Thymus (tissue), 11 donors: ENCODE results near the gene GPRIN1. TPM values are rescaled to one million over a fixed set of nuclear protein-coding genes. Genes with fewer than 3 reads are reported as not detected.
A peak's percentile ranks its signal among the peaks of the same experiment; 100 is the strongest.

Experiments used
- DNase-seq, 9 donors: peaks; one replicate each; pipeline ENCODE4 v3.0.0-alpha.2; 2013; ENCODE audit warnings: low spot score in 9 of 9, low read depth in 6 of 9, missing footprints in 1 of 9
- H3K27ac ChIP-seq, 2 donors: one replicate each; pipeline ENCODE4 v1.5.1; 2013; ENCODE audit warnings: control low read depth in 1 of 2, low read depth in 1 of 2, low read length in 1 of 2, mild to moderate bottlenecking in 1 of 2, moderate library complexity in 1 of 2
- H3K27me3 ChIP-seq, 2 donors: one replicate each; pipeline ENCODE4 v1.5.1; 2013; ENCODE audit warnings: low read length in 1 of 2; ENCODE audit not compliant: control insufficient read depth in 2 of 2, insufficient read depth in 1 of 2
- H3K36me3 ChIP-seq, 2 donors: one replicate each; pipeline ENCODE4 v1.5.1; 2013; ENCODE audit warnings: low read length in 1 of 2, mild to moderate bottlenecking in 1 of 2, moderate library complexity in 1 of 2; ENCODE audit not compliant: control insufficient read depth in 2 of 2, insufficient read depth in 2 of 2
- H3K4me1 ChIP-seq, 2 donors: one replicate each; pipeline ENCODE4 v1.5.1; 2013; ENCODE audit warnings: low read length in 2 of 2; ENCODE audit not compliant: control insufficient read depth in 2 of 2, insufficient read depth in 2 of 2
- H3K4me3 ChIP-seq, 2 donors: one replicate each; pipeline ENCODE4 v1.5.1; 2013; ENCODE audit warnings: low read length in 2 of 2, control low read depth in 1 of 2, mild to moderate bottlenecking in 1 of 2
- H3K9me3 ChIP-seq, 2 donors: one replicate each; pipeline ENCODE4 v1.5.1; 2013; ENCODE audit warnings: low read length in 1 of 2, mild to moderate bottlenecking in 1 of 2; ENCODE audit not compliant: control insufficient read depth in 2 of 2, insufficient read depth in 1 of 2
- WGBS: extraction: QIAGEN DNeasy Blood & Tissue Kit; methylation state at CpG from one replicate; pipeline ENCODE4 v1.1.7; 2013; 5-methylcytosine and 5-hydroxymethylcytosine counted together
- polyA plus RNA-seq: library from polyadenylated mRNA; stranded (reverse); fragments of 200-250 nt; gene quantifications from one replicate; pipeline ENCODE4 v1.2.3, GENCODE V29; 2013
- total RNA-seq: library from RNA; stranded (reverse); fragments of 120-200 nt; gene quantifications from one replicate; pipeline ENCODE4 v1.2.4, GENCODE V29; 2013
- donor health status: healthy.

The GPRIN1 gene
- total and polyA plus RNA-seq, 2 donors: 0.82 to 2.7 TPM

DNA sequence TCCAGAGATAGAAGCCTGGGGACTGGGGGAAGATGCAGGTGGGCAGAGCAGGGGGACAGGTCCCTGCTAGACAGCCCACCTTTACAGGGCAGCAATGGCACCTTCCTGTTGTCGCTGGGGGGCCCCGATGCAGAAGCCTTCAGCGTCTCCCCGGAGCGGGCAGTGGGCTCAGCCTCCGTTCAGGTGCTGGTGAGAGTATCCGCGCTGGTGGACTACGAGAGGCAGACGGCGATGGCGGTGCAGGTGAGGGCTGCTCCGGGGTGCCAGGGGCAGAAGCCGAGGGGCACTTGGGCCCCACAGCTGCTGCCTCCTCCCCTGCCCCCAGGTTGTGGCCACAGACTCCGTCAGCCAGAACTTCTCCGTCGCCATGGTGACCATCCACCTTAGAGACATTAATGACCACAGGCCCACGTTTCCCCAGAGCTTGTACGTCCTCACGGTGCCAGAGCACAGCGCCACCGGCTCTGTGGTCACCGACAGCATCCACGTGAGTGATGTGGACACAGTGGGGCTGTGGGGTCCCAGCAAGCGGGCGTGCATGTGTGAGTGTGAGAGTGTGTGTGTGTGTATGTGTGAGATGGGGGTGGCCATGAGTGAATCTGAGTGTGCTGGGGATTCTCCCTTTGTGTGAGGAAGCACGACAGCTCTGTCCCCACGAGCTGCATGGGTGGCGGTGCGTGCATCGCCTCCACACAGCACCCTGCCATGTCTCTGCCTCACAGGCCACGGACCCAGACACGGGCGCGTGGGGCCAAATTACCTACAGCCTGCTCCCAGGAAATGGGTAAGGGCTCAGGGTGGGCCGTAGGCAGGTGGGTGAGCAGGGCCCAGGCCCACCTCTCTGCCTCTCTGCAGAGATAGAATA, 32.4 kb downstream of the GPRIN1 start:
- Histone ChIP-seq H3K4me1 (no peaks in the 10 kb centered on the region), H3K27ac (no peak overlapping the region), H3K27me3 (peaks cover 0 to 13% of the 10 kb centered on the region in 2 donors), H3K36me3 (no peaks in the 10 kb centered on the region), H3K9me3 (no peaks in the 10 kb centered on the region), H3K4me3 (no peak overlapping the region)
- 91% methylated on average over 36 of the region's 36 CpGs for WGBS
- DNase-seq: no peak

GRCh38 chr5:176575488-176576422, 34.2 kb downstream of the GPRIN1 start:
- 96% methylated on average over 37 of the region's 37 CpGs for WGBS
- Histone ChIP-seq H3K4me1 (no peaks in the 10 kb centered on the region), H3K36me3 (no peaks in the 10 kb centered on the region), H3K27me3 (peaks cover 0 to 15% of the 10 kb centered on the region in 2 donors), H3K27ac (no peak overlapping the region), H3K9me3 (no peaks in the 10 kb centered on the region), H3K4me3 (no peak overlapping the region)
- no peak for DNase-seq

DNA sequence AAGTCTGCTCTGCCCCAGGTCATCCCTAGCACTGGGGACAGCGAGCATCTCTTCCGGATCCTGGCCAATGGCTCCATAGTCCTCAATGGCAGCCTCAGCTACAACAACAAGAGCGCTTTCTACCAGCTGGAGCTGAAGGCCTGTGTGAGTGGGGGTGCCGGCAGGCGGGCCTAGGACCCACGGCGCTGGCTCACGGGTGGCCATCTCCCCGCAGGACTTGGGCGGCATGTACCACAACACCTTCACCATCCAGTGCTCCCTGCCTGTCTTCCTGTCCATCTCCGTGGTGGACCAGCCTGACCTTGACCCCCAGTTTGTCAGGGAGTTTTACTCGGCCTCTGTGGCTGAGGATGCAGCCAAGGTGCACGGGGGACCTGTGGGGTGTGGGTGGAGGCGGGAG, 34.9 kb downstream of the GPRIN1 start:
- no peak overlapping the region for H3K27ac ChIP-seq
- no peak for DNase-seq
- WGBS: 95% methylated on average over 14 of the region's 14 CpGs
- H3K4me1 ChIP-seq: no peaks in the 10 kb centered on the region
- peaks cover 0 to 15% of the 10 kb centered on the region in 2 donors for H3K27me3 ChIP-seq
- H3K4me3 ChIP-seq: no peak overlapping the region
- H3K9me3 ChIP-seq: no peaks in the 10 kb centered on the region
- no peaks in the 10 kb centered on the region for H3K36me3 ChIP-seq

DNA sequence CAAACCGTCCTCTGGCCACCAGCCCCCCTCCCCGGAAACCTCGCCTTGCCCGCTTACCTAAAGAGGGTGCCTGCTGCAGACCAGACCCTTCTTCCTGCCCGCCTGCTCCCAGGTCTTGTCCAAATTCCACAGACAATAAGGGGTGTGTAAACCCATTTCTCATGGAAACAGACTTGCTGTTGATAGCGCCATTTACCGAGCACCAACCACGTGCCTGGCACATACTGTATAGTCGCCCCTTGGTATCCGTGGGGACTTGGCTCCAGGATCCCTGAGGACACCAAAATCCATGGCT, 35.7 kb downstream of the GPRIN1 start:
- Histone ChIP-seq H3K4me3 (no peak overlapping the region), H3K27me3 (peaks cover 0 to 12% of the 10 kb centered on the region in 2 donors)
- WGBS: 58% methylated on average over 10 of the region's 10 CpGs

DNA sequence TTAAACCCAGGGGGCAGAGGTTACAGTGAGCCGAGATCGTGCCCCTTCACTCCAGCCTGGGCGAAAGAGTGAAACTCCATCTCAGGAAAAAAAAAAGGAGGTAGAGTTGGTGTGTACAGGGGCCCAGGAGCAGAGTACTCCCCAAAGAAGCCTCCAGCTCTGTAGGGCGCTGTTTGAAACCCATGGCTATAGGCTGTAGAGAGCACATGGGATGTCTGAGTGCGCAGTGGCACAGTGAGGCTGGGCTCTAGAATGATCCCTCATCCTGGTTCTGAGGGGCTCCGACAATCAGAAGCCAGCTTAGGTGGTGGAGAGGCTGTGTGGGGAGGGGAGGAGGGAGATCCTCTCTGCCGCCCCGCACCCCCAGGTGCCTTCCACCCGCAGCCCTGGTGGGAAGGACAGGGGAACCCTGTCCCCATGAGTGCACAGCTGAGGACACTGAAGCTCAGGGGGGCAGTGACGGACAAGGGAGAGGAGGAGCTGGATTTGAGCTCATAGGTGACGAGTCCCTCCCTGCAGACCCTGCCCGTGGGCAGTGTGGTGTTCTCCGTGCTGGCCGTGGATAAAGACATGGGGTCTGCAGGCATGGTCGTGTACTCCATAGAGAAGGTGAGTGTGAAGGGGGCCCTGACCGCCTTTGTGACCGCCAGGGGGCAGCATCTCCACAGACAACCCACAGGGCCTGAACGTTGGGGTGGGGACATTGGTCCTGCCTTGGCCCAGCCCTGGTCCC, 36.2 kb downstream of the GPRIN1 start:
- Histone ChIP-seq H3K27me3 (peaks cover 0 to 12% of the 10 kb centered on the region in 2 donors), H3K4me1 (no peaks in the 10 kb centered on the region), H3K36me3 (no peaks in the 10 kb centered on the region), H3K9me3 (no peaks in the 10 kb centered on the region), H3K27ac (no peak overlapping the region), H3K4me3 (no peak overlapping the region)
- DNase-seq: peak in 7 of 9 donors; percentile 14 to 72 (median 49)
- 49% methylated on average over 18 of the region's 18 CpGs for WGBS

More for the DNA sequence above, 35.7 kb downstream of the GPRIN1 start:
- DNase-seq: no peak
- no peaks in the 10 kb centered on the region for H3K36me3 ChIP-seq
- no peaks in the 10 kb centered on the region for H3K9me3 ChIP-seq
- H3K4me1 ChIP-seq: no peaks in the 10 kb centered on the region
- no peak overlapping the region for H3K27ac ChIP-seq

DNA sequence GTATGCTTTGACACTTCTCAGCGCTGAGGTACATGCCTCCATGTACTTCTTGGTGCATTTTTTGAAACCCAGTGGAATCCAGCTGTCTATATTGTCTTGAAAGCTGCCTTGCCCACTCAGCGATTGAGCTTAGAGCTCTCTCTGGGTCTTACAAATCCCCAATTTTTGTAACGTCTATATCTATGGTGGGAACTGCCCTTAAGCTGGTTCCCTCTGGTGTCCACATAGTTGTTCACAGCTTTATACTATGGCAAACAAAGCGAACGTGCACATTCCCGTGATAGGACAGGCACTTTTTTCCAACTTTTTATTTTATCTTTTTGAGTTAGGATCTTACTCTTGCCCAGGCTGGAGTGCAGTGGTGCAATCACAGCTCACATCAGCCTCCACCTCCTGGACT, 39.9 kb downstream of the GPRIN1 start:
- H3K27ac ChIP-seq: no peak overlapping the region
- peaks cover 0 to 12% of the 10 kb centered on the region in 2 donors for H3K27me3 ChIP-seq
- no peaks in the 10 kb centered on the region for H3K4me1 ChIP-seq
- H3K36me3 ChIP-seq: no peaks in the 10 kb centered on the region
- H3K4me3 ChIP-seq: no peak overlapping the region
- no peaks in the 10 kb centered on the region for H3K9me3 ChIP-seq
- 64% methylated on average over 6 of the region's 6 CpGs for WGBS
- no peak for DNase-seq

- Histone ChIP-seq H3K36me3 (no peaks in the 10 kb centered on the region), H3K4me3 (no peak overlapping the region), H3K4me1 (no peaks in the 10 kb centered on the region), H3K27me3 (peaks cover 0 to 10% of the 10 kb centered on the region in 2 donors), H3K9me3 (no peaks in the 10 kb centered on the region), H3K27ac (no peak overlapping the region)
- no peak for DNase-seq
- 90% methylated on average over 18 of the region's 18 CpGs for WGBS
Measured at GRCh38 chr5:176568657-176569056, 41.3 kb downstream of the GPRIN1 start.

DNA sequence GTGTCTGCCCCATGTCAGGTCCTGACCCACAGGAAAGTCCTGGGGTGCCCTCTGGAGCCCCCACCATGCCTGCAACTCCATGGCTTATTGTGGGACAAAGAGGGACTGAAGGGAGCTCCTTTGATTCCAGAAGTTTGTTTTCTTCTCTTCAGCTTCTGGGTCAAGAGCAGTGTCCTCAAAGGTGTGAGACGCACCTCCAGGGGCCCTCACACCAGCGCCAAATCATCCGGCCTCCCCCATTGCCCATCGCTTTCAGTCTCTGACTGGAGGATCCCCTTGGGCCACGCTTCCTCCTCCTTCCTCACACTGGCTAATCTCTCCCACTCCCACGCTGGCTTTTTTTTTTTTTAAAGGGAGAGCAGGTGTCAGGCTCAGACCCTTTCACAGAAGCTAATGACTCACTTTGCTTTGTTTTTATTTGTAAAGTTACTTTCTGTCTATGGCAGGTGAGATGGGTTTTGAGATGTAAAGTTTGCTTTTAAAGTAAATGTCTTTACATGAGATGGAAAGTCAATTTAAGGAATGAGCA, 44.1 kb downstream of the GPRIN1 start:
- WGBS: 91% methylated on average over 6 of the region's 6 CpGs
- DNase-seq: no peak
- Histone ChIP-seq H3K27ac (no peak overlapping the region), H3K27me3 (peaks cover 0 to 2% of the 10 kb centered on the region in 2 donors), H3K9me3 (no peaks in the 10 kb centered on the region), H3K4me3 (no peak overlapping the region), H3K36me3 (no peaks in the 10 kb centered on the region), H3K4me1 (peaks cover 0 to under 1% of the 10 kb centered on the region in 2 donors)
